ENCODE results near the gene HCFC1. TPM values are rescaled to one million over a fixed set of nuclear protein-coding genes. Genes with fewer than 3 reads are reported as not detected.
A peak's percentile ranks its signal among the peaks of the same experiment; 100 is the strongest.

Gene HCFC1
- total RNA-seq: 100 to 1,000 TPM; 136 to 138 TPM

GRCh38 chrX:153971450-153972367 lies at the start of gene HCFC1:
TSS of gene HCFC1 (minus strand) at chrX:153971818. CDS start at chrX:153970840, 978 bp downstream.
- Mint-ChIP-seq H3K9me3 (ENCODE audit: low read depth) (no peaks in the 10 kb centered on the region), H3K27ac (peak within 1 kb of the TSS; percentile 100), H3K27me3 (no peaks in the 10 kb centered on the region), H3K4me3 (peak within 1 kb of the TSS; percentile 95), H3K36me3 (peaks cover 24% of the 10 kb centered on the region), H3K4me1 (peaks cover 30% of the 10 kb centered on the region)
- DNase-seq: peak; percentile 94
- CTCF ChIA-PET: interaction anchor here (1.3 to 5.7 kb wide), 6 partner anchors 9 to 427 kb away, joined by 3 to 49 read pairs (median 4); partner anchors contain the start of genes ARHGAP4 and RPL10
- peak; percentile 41 for ATAC-seq

GRCh38 chrX:154021131-154021611 lies 49.6 kb upstream of the HCFC1 start:
- DNase-seq (no peak), ATAC-seq (no peak)
- Mint-ChIP-seq H3K36me3 (peaks cover 8% of the 10 kb centered on the region), H3K27me3 (no peaks in the 10 kb centered on the region), H3K9me3 (ENCODE audit: low read depth) (no peaks in the 10 kb centered on the region), H3K4me1 (peaks cover 19% of the 10 kb centered on the region), H3K4me3 (no peak overlapping the region), H3K27ac (peak overlapping the region; percentile 93)
- CTCF ChIA-PET: interaction anchor here (2.2 kb wide), 1 partner anchor 8 kb away, joined by 10 read pairs; no protein-coding TSS in a partner anchor

DNA sequence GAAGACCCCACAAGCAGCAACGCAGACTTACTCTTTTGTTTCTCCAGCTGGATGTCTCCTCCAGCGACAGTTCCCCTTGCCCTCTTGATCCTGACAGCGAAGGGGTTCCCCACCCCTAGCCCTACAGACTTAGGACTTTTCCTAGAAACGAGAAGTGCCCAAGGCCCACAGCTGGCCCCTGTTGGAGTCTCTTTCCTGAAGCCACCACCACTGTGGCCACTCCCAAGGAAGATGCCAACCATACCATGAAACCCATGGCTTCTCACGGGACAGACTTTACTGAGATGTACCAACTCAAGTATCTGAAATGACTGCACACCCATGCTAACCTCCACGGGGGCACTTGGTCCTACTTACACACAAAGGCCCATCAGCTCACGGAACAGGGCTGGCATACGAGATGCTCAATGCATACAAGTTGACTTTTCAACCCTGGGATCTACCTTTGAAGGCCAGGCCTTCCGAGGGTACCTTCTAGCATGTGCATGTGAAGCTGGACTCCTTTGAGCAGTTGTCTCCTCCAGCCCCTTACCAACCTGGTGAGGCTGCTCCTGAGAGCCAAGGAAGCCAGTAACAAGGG lies 49.0 kb upstream of the HCFC1 start:
- H3K27ac Mint-ChIP-seq: peak overlapping the region; percentile 93
- no peak for ATAC-seq
- peaks cover 24% of the 10 kb centered on the region for H3K4me1 Mint-ChIP-seq
- no peaks in the 10 kb centered on the region for H3K9me3 Mint-ChIP-seq (ENCODE audit: low read depth)
- peaks cover 11% of the 10 kb centered on the region for H3K36me3 Mint-ChIP-seq
- DNase-seq: no peak
- H3K4me3 Mint-ChIP-seq: peak overlapping the region; percentile 89
- no peaks in the 10 kb centered on the region for H3K27me3 Mint-ChIP-seq
- CTCF ChIA-PET: interaction anchor here (0.9 to 2.2 kb wide), 3 partner anchors 7 to 122 kb away, joined by 3 to 10 read pairs (median 4); no protein-coding TSS in a partner anchor

GRCh38 chrX:154019633-154020528 lies 48.3 kb upstream of the HCFC1 start, which contains the start of gene IRAK1:
TSS of gene IRAK1 (minus strand) at chrX:154019902. CDS start at chrX:154019812, 90 bp downstream.
- CTCF ChIA-PET: interaction anchor here (0.9 to 1.0 kb wide), 2 partner anchors 38 to 122 kb away, joined by 3 to 4 read pairs; no protein-coding TSS in a partner anchor
- Mint-ChIP-seq H3K27ac (peak within 1 kb of the TSS; percentile 93), H3K4me1 (peaks cover 28% of the 10 kb centered on the region), H3K27me3 (no peaks in the 10 kb centered on the region), H3K9me3 (ENCODE audit: low read depth) (no peaks in the 10 kb centered on the region), H3K4me3 (peak within 1 kb of the TSS; percentile 89), H3K36me3 (peaks cover 11% of the 10 kb centered on the region)
- ATAC-seq (peak; percentile 87), DNase-seq (peak; percentile 57)

- peak overlapping the region; percentile 88 for H3K27ac Mint-ChIP-seq
- peaks cover 29% of the 10 kb centered on the region for H3K4me1 Mint-ChIP-seq
- H3K4me3 Mint-ChIP-seq: peak overlapping the region; percentile 88
- CTCF ChIA-PET: interaction anchor here (0.9 kb wide), 1 partner anchor 72 kb away, joined by 3 read pairs; no protein-coding TSS in a partner anchor
- no peaks in the 10 kb centered on the region for H3K9me3 Mint-ChIP-seq (ENCODE audit: low read depth)
- H3K36me3 Mint-ChIP-seq: peaks cover 11% of the 10 kb centered on the region
- peak; percentile 57 for DNase-seq
- peak; percentile 18 for ATAC-seq
- H3K27me3 Mint-ChIP-seq: no peaks in the 10 kb centered on the region
These were observed 47.5 kb upstream of the HCFC1 start for GRCh38 chrX:154019061-154019621.

DNA sequence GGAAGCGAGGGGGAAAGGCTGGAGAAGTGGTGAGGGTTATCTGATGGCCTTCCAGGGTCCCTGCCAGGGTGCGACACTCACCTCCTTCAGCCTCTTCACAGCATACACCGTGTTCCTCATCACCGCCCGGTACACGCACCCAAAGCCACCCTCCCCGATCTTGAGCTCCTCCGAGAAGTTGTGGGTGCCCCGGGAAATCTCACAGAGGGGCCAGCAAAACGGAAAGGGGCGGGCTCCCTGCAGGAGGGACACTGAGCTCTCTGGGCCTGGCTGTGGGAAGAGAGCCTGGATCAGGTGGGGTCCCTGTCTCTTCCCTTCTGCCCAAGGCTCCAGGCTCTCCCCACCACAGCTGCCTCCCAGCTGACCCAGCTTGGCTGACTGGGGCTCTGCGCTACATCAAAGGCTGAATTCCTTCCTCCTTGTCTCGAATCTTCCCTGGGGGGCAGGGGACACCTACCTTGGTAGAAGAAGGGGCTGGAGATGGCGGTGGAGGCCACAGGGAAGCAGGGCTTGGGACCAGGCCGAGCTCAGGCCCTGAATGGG lies 47.0 kb upstream of the HCFC1 start:
- no peak for ATAC-seq
- Mint-ChIP-seq H3K4me3 (peak overlapping the region; percentile 88), H3K27ac (peak overlapping the region; percentile 88), H3K36me3 (peaks cover 11% of the 10 kb centered on the region), H3K4me1 (peaks cover 30% of the 10 kb centered on the region), H3K27me3 (no peaks in the 10 kb centered on the region), H3K9me3 (ENCODE audit: low read depth) (no peaks in the 10 kb centered on the region)
- CTCF ChIA-PET: interaction anchor here (0.9 to 1.4 kb wide), 3 partner anchors 22 to 71 kb away, joined by 3 to 6 read pairs (median 3); no protein-coding TSS in a partner anchor
- DNase-seq: no peak

GRCh38 chrX:154017766-154018517 lies 46.3 kb upstream of the HCFC1 start:
- peak overlapping the region; percentile 88 for H3K4me3 Mint-ChIP-seq

DNA sequence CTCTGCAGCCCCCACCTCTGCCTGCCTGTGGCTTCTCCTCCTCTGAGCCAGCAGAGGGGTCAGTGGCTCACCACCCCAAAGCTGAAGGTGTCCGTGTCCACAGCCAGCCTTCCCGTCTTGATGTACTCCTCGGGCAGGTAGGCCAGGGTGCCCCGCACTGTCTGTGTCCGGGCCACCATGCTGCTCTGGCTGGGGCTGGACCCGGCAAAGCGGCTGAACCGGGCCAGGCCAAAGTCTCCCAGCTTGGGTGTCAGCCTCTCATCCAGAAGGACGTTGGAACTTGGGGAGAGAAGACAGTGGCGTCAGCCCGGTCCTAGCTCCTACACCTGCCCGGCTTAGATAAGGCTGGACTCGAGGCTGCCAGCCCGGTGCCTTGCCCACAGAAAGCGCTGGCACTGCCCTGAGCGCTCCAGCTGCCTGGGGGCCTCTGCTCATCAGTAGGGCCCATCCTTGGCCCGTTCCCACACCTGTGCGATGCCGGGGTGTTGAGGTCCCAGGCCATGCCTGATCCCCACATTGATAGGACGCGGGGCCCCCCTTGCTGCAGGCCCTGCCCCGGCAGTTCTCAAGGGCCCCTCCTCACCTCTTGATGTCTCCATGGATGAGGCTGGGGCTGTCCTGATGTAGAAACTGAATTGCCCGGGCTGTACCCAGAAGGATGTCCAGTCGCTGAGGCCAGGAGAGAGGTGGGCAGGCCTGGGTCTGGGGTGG lies 44.9 kb upstream of the HCFC1 start:
- CTCF ChIA-PET: no interaction called here
- no peak overlapping the region for H3K27ac Mint-ChIP-seq
- H3K4me1 Mint-ChIP-seq: peaks cover 32% of the 10 kb centered on the region
- H3K4me3 Mint-ChIP-seq: no peak overlapping the region
- no peaks in the 10 kb centered on the region for H3K27me3 Mint-ChIP-seq
- H3K9me3 Mint-ChIP-seq (ENCODE audit: low read depth): no peaks in the 10 kb centered on the region
- no peak for ATAC-seq
- DNase-seq: no peak
- H3K36me3 Mint-ChIP-seq: peaks cover 17% of the 10 kb centered on the region

More at GRCh38 chrX:154017766-154018517, 46.3 kb upstream of the HCFC1 start:
- Mint-ChIP-seq H3K36me3 (peaks cover 12% of the 10 kb centered on the region), H3K4me1 (peaks cover 32% of the 10 kb centered on the region), H3K27me3 (no peaks in the 10 kb centered on the region), H3K27ac (peak overlapping the region; percentile 88), H3K9me3 (ENCODE audit: low read depth) (no peaks in the 10 kb centered on the region)
- CTCF ChIA-PET: interaction anchor here (0.9 to 1.4 kb wide), 3 partner anchors 23 to 71 kb away, joined by 3 to 6 read pairs (median 3); no protein-coding TSS in a partner anchor
- DNase-seq (no peak), ATAC-seq (no peak)

DNA sequence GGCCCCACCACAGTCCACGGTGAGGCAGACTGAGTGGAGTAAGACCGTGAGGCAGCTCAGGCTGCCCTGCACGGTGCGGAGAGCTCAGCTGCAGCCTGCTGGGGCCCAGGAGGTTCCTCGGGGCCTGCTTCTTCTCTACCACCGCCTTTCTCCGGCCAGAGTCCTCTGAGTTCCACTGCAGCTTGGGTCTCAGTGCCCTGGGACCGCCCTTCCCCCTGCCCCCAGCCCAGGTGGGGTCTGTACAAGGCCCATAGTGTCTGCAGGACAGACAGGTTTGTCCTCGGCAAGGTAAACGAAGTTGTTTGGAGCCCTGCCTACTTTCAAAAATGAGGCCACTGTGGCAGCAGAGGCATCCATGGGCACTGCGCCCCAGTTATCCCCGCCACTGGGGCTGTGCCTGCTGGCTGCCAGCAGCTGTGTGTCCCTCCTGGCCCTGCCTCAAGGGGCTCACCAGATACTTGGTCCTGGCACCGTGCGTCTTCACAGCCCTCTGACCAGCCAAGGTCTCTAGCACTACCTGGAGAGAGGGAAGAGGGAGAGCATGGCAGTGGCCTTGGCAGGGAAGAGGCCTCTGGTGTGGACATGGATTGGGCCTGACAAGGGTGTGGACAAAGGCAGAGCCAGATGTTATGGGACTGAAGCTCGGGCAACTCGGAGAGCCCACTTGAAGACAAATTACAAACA lies 44.1 kb upstream of the HCFC1 start:
- CTCF ChIA-PET: no interaction called here
- Mint-ChIP-seq H3K36me3 (peaks cover 17% of the 10 kb centered on the region), H3K4me3 (no peak overlapping the region), H3K9me3 (ENCODE audit: low read depth) (no peaks in the 10 kb centered on the region), H3K4me1 (peaks cover 26% of the 10 kb centered on the region), H3K27me3 (no peaks in the 10 kb centered on the region), H3K27ac (peak overlapping the region; percentile 40)
- ATAC-seq (no peak), DNase-seq (no peak)

DNA sequence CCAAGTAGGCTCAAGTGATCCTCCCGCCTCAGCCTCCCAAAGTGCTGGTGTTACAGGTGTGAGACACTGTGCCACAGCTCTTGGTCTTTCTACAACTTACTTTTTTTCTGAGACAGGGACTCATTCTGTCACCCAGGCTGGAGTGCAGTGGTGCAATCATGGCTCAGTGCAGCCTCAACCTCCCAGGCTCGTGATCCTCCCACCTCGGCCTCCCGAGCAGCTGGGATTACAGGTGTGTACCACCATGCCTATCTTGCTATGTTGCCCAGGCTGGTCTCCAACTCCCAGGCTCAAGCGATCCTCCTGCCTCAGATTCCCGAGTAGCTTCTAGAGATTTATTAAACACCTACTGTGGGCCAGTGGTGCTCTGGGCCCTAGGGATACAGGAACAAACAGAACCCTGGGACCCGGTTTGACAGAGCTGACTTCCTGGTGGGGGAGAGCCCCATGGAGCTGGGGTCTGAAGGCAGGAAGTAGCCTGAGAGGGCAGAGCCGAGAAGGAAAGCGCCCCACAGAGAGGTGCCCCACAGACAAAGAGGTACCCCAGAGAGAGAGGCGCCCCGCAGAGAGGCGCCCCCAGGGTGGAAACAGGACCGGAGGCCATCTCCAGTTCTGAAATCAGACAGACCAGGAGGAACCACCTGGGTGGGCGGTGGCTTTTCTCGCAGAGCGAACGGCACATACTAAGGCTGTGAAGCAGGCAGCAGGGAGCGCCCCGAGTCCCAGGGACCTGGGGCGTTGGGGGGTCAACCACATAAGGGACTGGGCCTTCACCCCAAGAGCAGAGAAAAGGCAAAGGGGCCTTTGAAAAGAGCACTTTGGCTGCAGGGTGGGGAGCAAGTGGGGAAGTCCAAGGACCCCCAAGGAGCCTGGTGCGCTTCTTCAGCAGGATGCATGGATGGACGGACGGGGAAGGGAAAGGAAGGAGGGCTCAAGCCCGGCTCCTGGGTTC lies 43.1 kb upstream of the HCFC1 start:
- H3K27me3 Mint-ChIP-seq: no peaks in the 10 kb centered on the region
- no peak for DNase-seq
- H3K4me1 Mint-ChIP-seq: peaks cover 21% of the 10 kb centered on the region
- H3K9me3 Mint-ChIP-seq (ENCODE audit: low read depth): no peaks in the 10 kb centered on the region
- H3K27ac Mint-ChIP-seq: peak overlapping the region; percentile 61
- H3K4me3 Mint-ChIP-seq: no peak overlapping the region
- no peak for ATAC-seq
- peaks cover 19% of the 10 kb centered on the region for H3K36me3 Mint-ChIP-seq
- CTCF ChIA-PET: interaction anchor here (0.8 to 3.7 kb wide), 12 partner anchors 7 to 359 kb away, joined by 3 to 40 read pairs (median 4); partner anchors contain the start of gene ARHGAP4

All from activated CD8-positive, alpha-beta memory T cell treated with anti-CD3 and anti-CD28 coated beads, Interleukin-2, amount 10 ng/mL, durations not matched to agents 7 days and 5 days (primary cell).